ENCODE results near the gene SMIM45.

DNA sequence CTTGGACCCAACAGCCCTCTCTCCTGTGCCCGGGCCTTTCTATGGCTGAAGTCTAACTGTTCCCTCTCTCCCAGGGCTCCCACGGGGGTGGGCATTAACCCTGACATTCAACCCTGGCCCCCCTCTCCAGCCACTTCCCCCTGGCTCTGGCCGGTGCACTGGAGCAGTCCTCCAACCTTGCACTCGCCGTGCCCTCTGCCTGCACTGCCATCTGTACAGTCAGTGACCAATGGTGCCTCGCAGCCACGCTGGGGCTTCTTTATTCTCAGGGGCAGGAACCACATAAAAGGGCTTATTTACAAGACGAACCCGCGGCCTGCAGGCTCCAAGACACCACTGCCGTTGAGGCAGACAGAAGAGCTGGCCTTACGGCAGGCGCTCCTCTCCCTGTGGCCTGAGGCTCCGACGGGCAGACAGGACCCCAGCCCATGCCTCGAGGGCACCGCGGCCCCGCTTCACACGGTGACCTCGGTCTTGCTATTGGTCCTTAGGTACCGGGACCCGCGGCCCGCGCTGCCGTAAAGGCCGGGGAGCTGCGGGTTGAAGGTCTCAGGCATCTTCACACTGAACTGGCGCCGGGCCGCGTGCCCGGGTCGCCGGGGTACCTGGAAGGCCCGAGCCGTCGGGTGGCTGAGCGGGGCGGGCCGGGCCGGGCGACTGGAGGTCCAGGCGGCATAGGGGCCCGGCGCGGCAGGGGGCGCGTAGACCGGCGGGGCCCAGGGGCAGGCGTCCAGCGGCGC lies 42.5 kb upstream of the SMIM45 start:
- TF ChIP-seq CTCF (IDR thresholded peaks at IDR 0.05): no peak
- TF ChIP-seq POLR2A (IDR thresholded peaks at IDR 0.05): no peak

Measured in prostate gland (tissue), 2 donors.